Caco-2 (cell line): ENCODE data around the gene RNPEP. TPM values are rescaled to one million over a fixed set of nuclear protein-coding genes. Genes with fewer than 3 reads are reported as not detected.

Experiments used
- BruUV-seq: library from RNA; stranded (reverse); fragments of 400-500 nt; replicated peaks from 2 replicates; lab custom pipeline; 2021; lab: Mats Ljungman, UMichigan
- CTCF ChIA-PET: fragments of 300-600 bp; sonication (Branson Sonifier 250); formaldehyde crosslinking; loops from one replicate; lab custom pipeline; 2022; ENCODE audit warnings: antibody characterized with exemption; lab: Charles Lee
- POLR2A ChIA-PET: fragments of 300-600 bp; sonication (Branson Sonifier 250); formaldehyde crosslinking; loops from one replicate; lab custom pipeline; 2022; ENCODE audit warnings: antibody characterized with exemption; lab: Charles Lee
- DNase-seq, 2 experiments: peaks; one replicate each; pipeline versions ENCODE4 v3.0.0 to v3.0.0-alpha.2; 2020 to 2022
- H3K27me3 ChIP-seq: replicated peaks from 2 replicates; pipeline ENCODE4 v1.6.0; 2011; ENCODE audit warnings: low read length; ENCODE audit not compliant: control insufficient read depth, insufficient read depth
- H3K36me3 ChIP-seq: 2 replicates; pipeline ENCODE4 v1.5.1; 2011; ENCODE audit warnings: low read length; ENCODE audit not compliant: control insufficient read depth, insufficient read depth
- H3K4me1 ChIP-seq: fragments of 250-450 bp; sonication (Bioruptor Pico); 2 replicates; pipeline ENCODE4 v1.5.1; 2020; ENCODE audit warnings: mild to moderate bottlenecking
- H3K4me3 ChIP-seq: 2 replicates; pipeline ENCODE4 v1.5.1; 2011; ENCODE audit warnings: low read depth, mild to moderate bottlenecking, control low read depth, low read length
- H3K9me3 ChIP-seq: fragments of 250-450 bp; sonication (Bioruptor Pico); 2 replicates; pipeline ENCODE4 v1.5.1; 2020; ENCODE audit warnings: mild to moderate bottlenecking, moderate library complexity
- H3K27ac Mint-ChIP-seq: one replicate; pipeline ENCODE4 v1.8.0; 2022; ENCODE audit warnings: mixed read lengths; ENCODE audit not compliant: unreplicated experiment
- H3K27me3 Mint-ChIP-seq: one replicate; pipeline ENCODE4 v1.8.0; 2022; ENCODE audit warnings: mixed read lengths; ENCODE audit not compliant: insufficient read depth, unreplicated experiment
- H3K36me3 Mint-ChIP-seq: one replicate; pipeline ENCODE4 v1.8.0; 2022; ENCODE audit warnings: mild to moderate bottlenecking, mixed read lengths; ENCODE audit not compliant: insufficient read depth, unreplicated experiment
- H3K4me1 Mint-ChIP-seq: one replicate; pipeline ENCODE4 v1.8.0; 2022; ENCODE audit warnings: low read depth, mixed read lengths; ENCODE audit not compliant: unreplicated experiment
- H3K4me3 Mint-ChIP-seq: one replicate; pipeline ENCODE4 v1.8.0; 2022; ENCODE audit warnings: mild to moderate bottlenecking, moderate library complexity, mixed read lengths; ENCODE audit not compliant: unreplicated experiment
- H3K9me3 Mint-ChIP-seq: one replicate; pipeline ENCODE4 v1.8.0; 2022; ENCODE audit warnings: mixed read lengths; ENCODE audit not compliant: unreplicated experiment
- intact Hi-C: fragments of 100-400 bp; cut with micrococcal nuclease; formaldehyde crosslinking; loops from one replicate; pipeline ENCODE4 v1.10.0; 2022; ENCODE audit not compliant: unreplicated experiment
- total RNA-seq: library from RNA; stranded (reverse); gene quantifications from 2 replicates; pipeline ENCODE4 v1.2.3, GENCODE V29; 2022
- TF ChIP-seq, protein P1 (sequence below), 2 experiments: fragments of 200-600 bp in 1 of 2; IDR thresholded peaks; 1 replicate in 1 of 2; 2 replicates in 1 of 2; pipeline versions ENCODE4 v1.5.1 to v1.8.0; 2011 to 2022; ENCODE audit warnings: antibody characterized with exemption in 1 of 2, control low read depth in 1 of 2, inconsistent platforms in 1 of 2, low read depth in 1 of 2, low read length in 1 of 2, mild to moderate bottlenecking in 1 of 2, moderate library complexity in 1 of 2; ENCODE audit not compliant: insufficient read depth in 1 of 2, severe bottlenecking in 1 of 2, unreplicated experiment in 1 of 2

Gene RNPEP
- total RNA-seq, 1 experiment from 2014 or later, result 75.9 TPM

DNA sequence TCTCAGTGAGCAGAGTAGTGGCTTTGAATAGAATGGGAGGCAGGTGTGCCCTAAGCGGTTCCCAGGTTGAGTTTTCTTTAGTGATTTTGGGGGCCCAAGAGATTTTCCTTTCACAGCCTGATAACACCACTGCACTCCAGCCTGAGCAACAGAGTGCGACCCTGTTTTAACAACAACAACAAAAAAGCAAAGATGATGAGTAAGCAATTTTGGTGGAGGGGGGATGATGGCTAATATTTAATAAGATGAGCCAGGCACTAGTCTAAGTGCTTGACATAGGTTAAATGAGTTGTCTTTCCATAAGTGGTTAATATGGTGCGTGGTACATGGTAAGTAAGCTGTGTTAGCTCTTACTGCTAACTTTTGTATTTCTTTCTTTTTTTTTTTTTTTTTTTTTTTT is 2.0 kb downstream of the RNPEP start:
- DNase-seq, result no peak
- Mint-ChIP-seq H3K4me1 (peaks cover 27% of the 10 kb centered on the region), H3K9me3 (no peaks in the 10 kb centered on the region), H3K27me3 (no peaks in the 10 kb centered on the region), H3K27ac (peak overlapping the region; percentile 94), H3K36me3 (peaks cover 28% of the 10 kb centered on the region), H3K4me3 (peak overlapping the region; percentile 99)
- intact Hi-C loops, result no loop called here
- TF ChIP-seq, protein P1, sequence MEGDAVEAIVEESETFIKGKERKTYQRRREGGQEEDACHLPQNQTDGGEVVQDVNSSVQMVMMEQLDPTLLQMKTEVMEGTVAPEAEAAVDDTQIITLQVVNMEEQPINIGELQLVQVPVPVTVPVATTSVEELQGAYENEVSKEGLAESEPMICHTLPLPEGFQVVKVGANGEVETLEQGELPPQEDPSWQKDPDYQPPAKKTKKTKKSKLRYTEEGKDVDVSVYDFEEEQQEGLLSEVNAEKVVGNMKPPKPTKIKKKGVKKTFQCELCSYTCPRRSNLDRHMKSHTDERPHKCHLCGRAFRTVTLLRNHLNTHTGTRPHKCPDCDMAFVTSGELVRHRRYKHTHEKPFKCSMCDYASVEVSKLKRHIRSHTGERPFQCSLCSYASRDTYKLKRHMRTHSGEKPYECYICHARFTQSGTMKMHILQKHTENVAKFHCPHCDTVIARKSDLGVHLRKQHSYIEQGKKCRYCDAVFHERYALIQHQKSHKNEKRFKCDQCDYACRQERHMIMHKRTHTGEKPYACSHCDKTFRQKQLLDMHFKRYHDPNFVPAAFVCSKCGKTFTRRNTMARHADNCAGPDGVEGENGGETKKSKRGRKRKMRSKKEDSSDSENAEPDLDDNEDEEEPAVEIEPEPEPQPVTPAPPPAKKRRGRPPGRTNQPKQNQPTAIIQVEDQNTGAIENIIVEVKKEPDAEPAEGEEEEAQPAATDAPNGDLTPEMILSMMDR (IDR thresholded peaks at IDR 0.05; ENCODE audit: insufficient read depth in 1 of 2, low read depth in 1 of 2, low read length in 1 of 2, severe bottlenecking in 1 of 2, unreplicated experiment in 1 of 2), result no peak
- Histone ChIP-seq H3K9me3 (no peaks in the 10 kb centered on the region), H3K27me3 (no peaks in the 10 kb centered on the region), H3K4me1 (peaks cover 17% of the 10 kb centered on the region), H3K4me3 (no peak overlapping the region), H3K36me3 (peaks cover 4% of the 10 kb centered on the region)
- ChIA-PET CTCF (no interaction called here), POLR2A (no interaction called here)
- no TSS peak for BruUV-seq

DNA sequence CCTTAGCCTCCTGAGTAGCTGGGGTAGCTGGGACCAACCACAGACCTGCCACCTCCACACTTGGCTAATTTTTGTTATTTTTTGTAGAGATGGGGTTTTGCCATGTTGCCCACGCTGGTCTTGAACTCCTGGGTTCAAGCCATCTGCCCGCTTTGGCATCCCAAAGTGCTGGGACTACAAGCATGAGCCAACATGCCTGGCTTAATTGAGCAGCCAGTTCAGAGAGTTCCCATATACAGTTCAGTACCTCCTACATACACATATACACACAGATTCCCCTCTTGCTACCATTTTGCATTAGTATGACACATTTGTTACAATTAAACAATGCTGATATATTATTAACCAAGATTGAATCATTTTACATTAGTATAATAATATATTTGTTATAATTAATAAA is 2.9 kb downstream of the RNPEP start:
- POLR2A ChIA-PET, result no interaction called here

DNA sequence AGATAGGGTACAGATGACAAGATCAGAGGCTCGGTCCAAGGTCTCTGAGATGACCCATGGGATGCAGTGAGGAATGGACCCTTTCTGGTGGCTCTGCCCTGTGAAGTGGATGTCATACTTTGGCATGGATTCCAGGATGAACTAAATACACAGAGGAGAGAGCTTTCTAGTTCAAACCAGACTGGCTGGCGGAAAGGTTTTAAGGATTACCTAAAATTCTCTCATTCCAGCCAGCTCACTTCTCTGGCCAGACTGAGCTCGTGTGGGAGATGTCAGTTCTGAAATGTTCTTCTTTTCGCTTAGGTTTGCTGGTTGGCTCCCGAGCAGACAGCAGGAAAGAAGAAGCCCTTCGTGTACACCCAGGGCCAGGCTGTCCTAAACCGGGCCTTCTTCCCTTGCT is 6.2 kb downstream of the RNPEP start:
- BruUV-seq, result no TSS peak
- peaks cover 7% of the 10 kb centered on the region for H3K36me3 ChIP-seq
- no peaks in the 10 kb centered on the region for H3K27me3 ChIP-seq
- Mint-ChIP-seq H3K4me3 (no peak overlapping the region), H3K36me3 (peaks cover 60% of the 10 kb centered on the region), H3K4me1 (peaks cover 13% of the 10 kb centered on the region), H3K9me3 (no peaks in the 10 kb centered on the region), H3K27ac (no peak overlapping the region), H3K27me3 (no peaks in the 10 kb centered on the region)
- no peak overlapping the region for H3K4me3 ChIP-seq
- H3K9me3 ChIP-seq, result no peaks in the 10 kb centered on the region
- TF ChIP-seq, protein P1 (IDR thresholded peaks at IDR 0.05; ENCODE audit: insufficient read depth in 1 of 2, low read depth in 1 of 2, low read length in 1 of 2, severe bottlenecking in 1 of 2, unreplicated experiment in 1 of 2), result no peak
- CTCF ChIA-PET, result no interaction called here
- POLR2A ChIA-PET, result interaction anchor here (1.4 kb wide), 1 partner anchor 21 kb away, joined by 3 read pairs; the partner anchor contains the start of gene ELF3
- H3K4me1 ChIP-seq, result peaks cover 9% of the 10 kb centered on the region
- DNase-seq, result peak in 1 of 2 experiments; percentile 17
- intact Hi-C loops, result no loop called here

More for the DNA sequence above, 2.9 kb downstream of the RNPEP start:
- H3K9me3 Mint-ChIP-seq, result no peaks in the 10 kb centered on the region
- Histone ChIP-seq H3K4me3 (no peak overlapping the region), H3K27me3 (no peaks in the 10 kb centered on the region), H3K4me1 (peaks cover 17% of the 10 kb centered on the region), H3K9me3 (no peaks in the 10 kb centered on the region), H3K36me3 (peaks cover 7% of the 10 kb centered on the region)
- H3K27me3 Mint-ChIP-seq, result no peaks in the 10 kb centered on the region
- BruUV-seq, result no TSS peak
- TF ChIP-seq, protein P1 (IDR thresholded peaks at IDR 0.05; ENCODE audit: insufficient read depth in 1 of 2, low read depth in 1 of 2, low read length in 1 of 2, severe bottlenecking in 1 of 2, unreplicated experiment in 1 of 2), result no peak
- H3K36me3 Mint-ChIP-seq, result peaks cover 38% of the 10 kb centered on the region
- peaks cover 27% of the 10 kb centered on the region for H3K4me1 Mint-ChIP-seq
- no peak overlapping the region for H3K4me3 Mint-ChIP-seq
- intact Hi-C loops, result no loop called here
- CTCF ChIA-PET, result interaction anchor here (0.7 kb wide), 1 partner anchor 46 kb away, joined by 3 read pairs; no protein-coding TSS in a partner anchor
- peak in 1 of 2 experiments; percentile 6 for DNase-seq
- no peak overlapping the region for H3K27ac Mint-ChIP-seq
